Right lobe of liver (tissue), 4 donors: ENCODE data around the gene TBC1D3B.

Experiments used
- POLR2A ChIP-seq: fragments of 450-650 bp; IDR thresholded peaks from one replicate; pipeline ENCODE4 v1.6.1; 2017; ENCODE audit warnings: antibody characterized with exemption, mild to moderate bottlenecking
- TF ChIP-seq, protein P1 (sequence below), 4 donors: fragments of 200-600 bp in 3 of 4; fragments of 450-650 bp in 1 of 4; IDR thresholded peaks; one replicate each; pipeline versions ENCODE4 v1.5.1 to v1.8.0; 2016 to 2022; ENCODE audit warnings: antibody characterized with exemption in 4 of 4, mild to moderate bottlenecking in 2 of 4
- donor health status: DM: no; HTN: no; CAD: no.
- donor health status: DM: no; HTN: no; CAD: no.
- donor health status: DM: no; HTN: yes; CAD: no.

DNA sequence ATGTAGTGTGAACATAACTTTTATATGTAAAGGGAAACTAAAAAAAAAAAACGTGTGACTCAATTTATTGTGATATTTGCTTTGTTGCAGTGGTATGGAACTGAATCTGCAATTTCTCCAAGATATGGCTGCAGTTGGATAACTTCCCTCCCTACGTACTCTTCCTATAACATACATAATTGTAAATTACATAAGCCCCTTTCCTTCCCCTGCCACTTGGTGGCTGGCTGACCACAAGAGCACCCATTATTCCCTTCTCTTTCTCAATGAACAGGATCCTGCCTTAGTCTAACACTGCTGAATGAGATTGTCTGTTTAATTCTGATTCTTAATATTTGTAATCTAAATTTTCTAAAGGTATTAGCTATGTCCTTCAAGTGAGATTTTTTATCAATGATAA, 45.0 kb downstream of the TBC1D3B start:
- TF ChIP-seq, protein P1, sequence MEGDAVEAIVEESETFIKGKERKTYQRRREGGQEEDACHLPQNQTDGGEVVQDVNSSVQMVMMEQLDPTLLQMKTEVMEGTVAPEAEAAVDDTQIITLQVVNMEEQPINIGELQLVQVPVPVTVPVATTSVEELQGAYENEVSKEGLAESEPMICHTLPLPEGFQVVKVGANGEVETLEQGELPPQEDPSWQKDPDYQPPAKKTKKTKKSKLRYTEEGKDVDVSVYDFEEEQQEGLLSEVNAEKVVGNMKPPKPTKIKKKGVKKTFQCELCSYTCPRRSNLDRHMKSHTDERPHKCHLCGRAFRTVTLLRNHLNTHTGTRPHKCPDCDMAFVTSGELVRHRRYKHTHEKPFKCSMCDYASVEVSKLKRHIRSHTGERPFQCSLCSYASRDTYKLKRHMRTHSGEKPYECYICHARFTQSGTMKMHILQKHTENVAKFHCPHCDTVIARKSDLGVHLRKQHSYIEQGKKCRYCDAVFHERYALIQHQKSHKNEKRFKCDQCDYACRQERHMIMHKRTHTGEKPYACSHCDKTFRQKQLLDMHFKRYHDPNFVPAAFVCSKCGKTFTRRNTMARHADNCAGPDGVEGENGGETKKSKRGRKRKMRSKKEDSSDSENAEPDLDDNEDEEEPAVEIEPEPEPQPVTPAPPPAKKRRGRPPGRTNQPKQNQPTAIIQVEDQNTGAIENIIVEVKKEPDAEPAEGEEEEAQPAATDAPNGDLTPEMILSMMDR (IDR thresholded peaks at IDR 0.05): no peak
- TF ChIP-seq POLR2A: no peak
